HepG2 (cell line): ENCODE measurements around the gene PEMT. TPM values are rescaled to one million over a fixed set of nuclear protein-coding genes. Genes with fewer than 3 reads are reported as not detected.

Source experiments
- CREB1 ChIP-seq, 2 experiments: fragments of 450-650 bp in 1 of 2; IDR thresholded peaks; 2 replicates each; pipeline ENCODE4 v1.6.1; 2016 to 2017; ENCODE audit warnings: control low read depth in 1 of 2, mild to moderate bottlenecking in 1 of 2, missing compliant biosample characterization in 1 of 2, missing genetic modification characterization in 1 of 2
- ELF1 ChIP-seq: sonication (generic); formaldehyde crosslinking; IDR thresholded peaks from 2 replicates; pipeline ENCODE4 v1.4.0; 2020; ENCODE audit warnings: missing genetic modification reagents
- ELF3 ChIP-seq: IDR thresholded peaks from 2 replicates; pipeline ENCODE4 v1.6.1; 2016; ENCODE audit warnings: missing genetic modification reagents, missing compliant biosample characterization
- HES4 ChIP-seq: sonication (generic); formaldehyde crosslinking; IDR thresholded peaks from 2 replicates; pipeline ENCODE4 v1.9.0; 2021; ENCODE audit warnings: mild to moderate bottlenecking, missing genetic modification reagents, borderline replicate concordance
- JARID2 ChIP-seq: sonication (generic); formaldehyde crosslinking; IDR thresholded peaks from 2 replicates; pipeline ENCODE4 v1.8.1; 2023; ENCODE audit warnings: missing genetic modification reagents, inconsistent platforms; ENCODE audit not compliant: insufficient replicate concordance
- JUN ChIP-seq: sonication (generic); formaldehyde crosslinking; IDR thresholded peaks from 2 replicates; pipeline ENCODE4 v1.4.0; 2020; ENCODE audit warnings: mild to moderate bottlenecking, missing genetic modification reagents
- MAF1 ChIP-seq: sonication (generic); formaldehyde crosslinking; IDR thresholded peaks from 2 replicates; pipeline ENCODE4 v1.5.0; 2020; ENCODE audit warnings: missing genetic modification reagents, borderline replicate concordance
- MAFK ChIP-seq, 2 experiments: IDR thresholded peaks in 1 of 2; conservative IDR thresholded peaks in 1 of 2; 2 replicates each; pipeline ENCODE4 v1.6.1; 2011; ENCODE audit warnings: improper control_type of control experiment in 2 of 2, low read length in 2 of 2
- MTF1 ChIP-seq: sonication (generic); formaldehyde crosslinking; IDR thresholded peaks from 2 replicates; pipeline ENCODE4 v1.5.0; 2020; ENCODE audit warnings: missing genetic modification reagents
- NFE2L2 ChIP-seq: fragments of 150-350 bp; IDR thresholded peaks from 2 replicates; pipeline ENCODE4 v1.6.1; 2014; ENCODE audit warnings: low read length
- NKX3-1 ChIP-seq: sonication (generic); formaldehyde crosslinking; IDR thresholded peaks from 2 replicates; pipeline ENCODE4 v1.5.0; 2020; ENCODE audit warnings: missing genetic modification reagents
- NPAS2 ChIP-seq: sonication (generic); formaldehyde crosslinking; IDR thresholded peaks from 2 replicates; pipeline ENCODE4 v1.8.0; 2022; ENCODE audit warnings: mild to moderate bottlenecking, missing genetic modification reagents, borderline replicate concordance
- PTBP1 ChIP-seq: fragments of 200-400 bp; formaldehyde crosslinking; IDR thresholded peaks from 2 replicates; pipeline ENCODE4 v1.6.1; 2018; ENCODE audit warnings: low read length, low read depth; ENCODE audit not compliant: poor library complexity, severe bottlenecking
- RARA ChIP-seq: IDR thresholded peaks from 2 replicates; pipeline ENCODE4 v1.6.1; 2016; ENCODE audit warnings: missing genetic modification reagents, missing compliant biosample characterization
- REL ChIP-seq: sonication (generic); formaldehyde crosslinking; conservative IDR thresholded peaks from 2 replicates; pipeline ENCODE4 v1.8.0; 2022; ENCODE audit warnings: mild to moderate bottlenecking, missing genetic modification reagents, moderate library complexity
- TAF1 ChIP-seq: sonication (generic); formaldehyde crosslinking; IDR thresholded peaks from 2 replicates; pipeline ENCODE4 v1.4.0; 2020; ENCODE audit warnings: missing genetic modification reagents
- ZNF230 ChIP-seq: sonication (generic); formaldehyde crosslinking; IDR thresholded peaks from 2 replicates; pipeline ENCODE4 v1.4.0; 2020; ENCODE audit warnings: mild to moderate bottlenecking, missing genetic modification reagents
- ZNF280B ChIP-seq: sonication (generic); formaldehyde crosslinking; IDR thresholded peaks from 2 replicates; pipeline ENCODE4 v1.5.0; 2020; ENCODE audit warnings: missing genetic modification reagents, mild to moderate bottlenecking, borderline replicate concordance
- ZNF33A ChIP-seq: sonication (generic); formaldehyde crosslinking; IDR thresholded peaks from 2 replicates; pipeline ENCODE4 v1.5.1; 2020; ENCODE audit warnings: missing genetic modification reagents, mild to moderate bottlenecking, moderate library complexity, borderline replicate concordance
- ZNF33B ChIP-seq: sonication (generic); formaldehyde crosslinking; IDR thresholded peaks from 2 replicates; pipeline ENCODE4 v1.5.1; 2020; ENCODE audit warnings: mild to moderate bottlenecking, missing genetic modification reagents
- ZNF432 ChIP-seq: sonication (generic); formaldehyde crosslinking; IDR thresholded peaks from 2 replicates; pipeline ENCODE4 v1.5.0; 2020; ENCODE audit warnings: missing genetic modification reagents, mild to moderate bottlenecking, borderline replicate concordance
- ZNF570 ChIP-seq: sonication (generic); formaldehyde crosslinking; IDR thresholded peaks from 2 replicates; pipeline ENCODE4 v1.4.0; 2020; ENCODE audit warnings: mild to moderate bottlenecking, missing genetic modification reagents, borderline replicate concordance
- ZNF577 ChIP-seq: sonication (generic); formaldehyde crosslinking; IDR thresholded peaks from 2 replicates; pipeline ENCODE4 v1.4.0; 2020; ENCODE audit warnings: mild to moderate bottlenecking, low read depth, missing genetic modification reagents, borderline replicate concordance
- ZNF629 ChIP-seq: sonication (generic); formaldehyde crosslinking; conservative IDR thresholded peaks from 2 replicates; pipeline ENCODE4 v1.5.0; 2020; ENCODE audit warnings: missing genetic modification reagents
- ZNF703 ChIP-seq: sonication (generic); formaldehyde crosslinking; IDR thresholded peaks from 2 replicates; pipeline ENCODE4 v1.5.1; 2020; ENCODE audit warnings: missing genetic modification reagents, mild to moderate bottlenecking, moderate library complexity, borderline replicate concordance
- polyA plus RNA-seq, 8 experiments: library from polyadenylated mRNA; depleted of rRNA in 3 of 8; stranded (reverse) in 7 of 8; unstranded in 1 of 8; fragments of >200 nt; fragmentation: Illumina TruSeq in 4 of 8; extraction: Trizol in 4 of 8; gene quantifications; 2 replicates each; pipeline versions ENCODE4 v1.2.1 to v1.2.3, GENCODE V29; 2011 to 2016; ENCODE audit warnings: low read depth in 4 of 8, missing spikeins in 1 of 8, mixed read lengths in 1 of 8; ENCODE audit not compliant: insufficient read depth in 1 of 8
- total RNA-seq, 5 experiments: library from RNA; depleted of rRNA; stranded (reverse); fragments of >200 nt; fragmentation: Illumina TruSeq; extraction: Trizol; gene quantifications; 2 replicates each; pipeline ENCODE4 v1.2.3, GENCODE V29; 2016; ENCODE audit warnings: low read depth in 1 of 5
- TF ChIP-seq, protein P1 (sequence below): sonication (generic); formaldehyde crosslinking; conservative IDR thresholded peaks from 2 replicates; pipeline ENCODE4 v1.4.0; 2020; ENCODE audit warnings: missing genetic modification reagents
- TF ChIP-seq, protein P2 (sequence below): sonication (generic); formaldehyde crosslinking; IDR thresholded peaks from 2 replicates; pipeline ENCODE4 v1.8.0; 2022; ENCODE audit warnings: missing genetic modification reagents, low read depth, mild to moderate bottlenecking, borderline replicate concordance

Gene PEMT
- total and polyA plus RNA-seq, 2 of the 13 experiments (the other 11 are each of a cell fraction or from before 2014, with no cell fraction given), result 31.7 to 43.6 TPM

GRCh38 chr17:17533901-17534441 is 57.5 kb downstream of the PEMT start (continued):
- TF ChIP-seq PTBP1, result no peak
- TF ChIP-seq ZNF570 (CRISPR knock-in tag), result no peak
- TF ChIP-seq ZNF33A (CRISPR knock-in tag), result peak; percentile 60; the same call in 1 of the 2 replicates
- no peak for TF ChIP-seq TAF1 (CRISPR knock-in tag)
- peak; percentile 43 for TF ChIP-seq ZNF629
- TF ChIP-seq ZNF230, result peak; percentile 69; the same call in 1 of the 2 replicates
- TF ChIP-seq NPAS2 (CRISPR knock-in tag), result no peak
- TF ChIP-seq CREB1 (IDR thresholded peaks at IDR 0.05), result peak; percentile 58
- peak; percentile 87 for TF ChIP-seq CREB1 (CRISPR knock-in tag; IDR thresholded peaks at IDR 0.05)
- TF ChIP-seq, protein P1, sequence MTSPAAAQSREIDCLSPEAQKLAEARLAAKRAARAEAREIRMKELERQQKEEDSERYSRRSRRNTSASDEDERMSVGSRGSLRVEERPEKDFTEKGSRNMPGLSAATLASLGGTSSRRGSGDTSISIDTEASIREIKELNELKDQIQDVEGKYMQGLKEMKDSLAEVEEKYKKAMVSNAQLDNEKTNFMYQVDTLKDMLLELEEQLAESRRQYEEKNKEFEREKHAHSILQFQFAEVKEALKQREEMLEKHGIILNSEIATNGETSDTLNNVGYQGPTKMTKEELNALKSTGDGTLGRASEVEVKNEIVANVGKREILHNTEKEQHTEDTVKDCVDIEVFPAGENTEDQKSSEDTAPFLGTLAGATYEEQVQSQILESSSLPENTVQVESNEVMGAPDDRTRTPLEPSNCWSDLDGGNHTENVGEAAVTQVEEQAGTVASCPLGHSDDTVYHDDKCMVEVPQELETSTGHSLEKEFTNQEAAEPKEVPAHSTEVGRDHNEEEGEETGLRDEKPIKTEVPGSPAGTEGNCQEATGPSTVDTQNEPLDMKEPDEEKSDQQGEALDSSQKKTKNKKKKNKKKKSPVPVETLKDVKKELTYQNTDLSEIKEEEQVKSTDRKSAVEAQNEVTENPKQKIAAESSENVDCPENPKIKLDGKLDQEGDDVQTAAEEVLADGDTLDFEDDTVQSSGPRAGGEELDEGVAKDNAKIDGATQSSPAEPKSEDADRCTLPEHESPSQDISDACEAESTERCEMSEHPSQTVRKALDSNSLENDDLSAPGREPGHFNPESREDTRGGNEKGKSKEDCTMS, result no peak
- TF ChIP-seq ZNF33B (CRISPR knock-in tag), result no peak; the same call in 1 of the 2 replicates
- no peak for TF ChIP-seq HES4
- no peak for TF ChIP-seq ZNF432 (CRISPR knock-in tag)
- TF ChIP-seq ZNF577 (CRISPR knock-in tag), result no peak
- peak; percentile 90 for TF ChIP-seq NKX3-1 (CRISPR knock-in tag)
- peak; percentile 82 for TF ChIP-seq ELF3 (CRISPR knock-in tag)
- TF ChIP-seq JARID2 (CRISPR knock-in tag), result no peak
- peak; percentile 74 for TF ChIP-seq JUN (CRISPR knock-in tag)
- TF ChIP-seq ELF1 (CRISPR knock-in tag), result peak; percentile 56; the same call in 1 of the 2 replicates
- no peak; the same call in 1 of the 2 replicates for TF ChIP-seq MTF1 (CRISPR knock-in tag)
- TF ChIP-seq REL (CRISPR knock-in tag), result no peak
- TF ChIP-seq ZNF703 (CRISPR knock-in tag), result peak; percentile 96
- TF ChIP-seq ZNF280B, result no peak
- no peak for TF ChIP-seq NFE2L2
- no peak for TF ChIP-seq MAFK (conservative IDR thresholded peaks at IDR 0.05 in 1 of 2, IDR thresholded peaks at IDR 0.05 in 1 of 2; ENCODE audit: low read length in 2 of 2)
- peak; percentile 100 for TF ChIP-seq RARA
- TF ChIP-seq, protein P2, sequence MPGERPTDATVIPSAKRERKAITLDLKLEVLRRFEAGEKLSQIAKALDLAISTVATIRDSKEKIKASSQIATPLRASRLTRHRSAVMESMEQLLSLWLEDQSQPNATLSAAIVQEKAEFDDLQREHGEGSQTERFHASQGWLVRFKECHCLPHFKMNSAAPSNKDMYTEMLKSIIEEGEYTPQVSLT (CRISPR knock-in tag), result no peak
- TF ChIP-seq MAF1, result no peak
